NT2/D1 (cell line): ENCODE results near the gene EBF4.

Experiments used
- DNase-seq: peaks from one replicate; pipeline ENCODE4 v3.0.0-alpha.2; 2011; ENCODE audit warnings: low read depth, low spot score
- H3K27me3 ChIP-seq: 2 replicates; pipeline ENCODE4 v1.6.0; 2011; ENCODE audit warnings: mild to moderate bottlenecking; ENCODE audit not compliant: insufficient read length, insufficient read depth
- H3K36me3 ChIP-seq: 2 replicates; pipeline ENCODE4 v1.6.1; 2011; ENCODE audit warnings: mild to moderate bottlenecking, low read length, mixed read lengths; ENCODE audit not compliant: insufficient read depth, insufficient read length
- H3K4me1 ChIP-seq: 2 replicates; pipeline ENCODE4 v1.5.1; 2011; ENCODE audit not compliant: insufficient read depth, insufficient read length
- H3K4me3 ChIP-seq: 2 replicates; pipeline ENCODE4 v1.5.1; 2011; ENCODE audit warnings: low read depth; ENCODE audit not compliant: insufficient read length
- H3K9ac ChIP-seq: 2 replicates; pipeline ENCODE4 v1.6.0; 2011; ENCODE audit warnings: low read depth; ENCODE audit not compliant: insufficient read length
- H3K9me3 ChIP-seq: 2 replicates; pipeline ENCODE4 v1.5.1; 2011; ENCODE audit warnings: mild to moderate bottlenecking, low read length; ENCODE audit not compliant: insufficient read depth
- SUZ12 ChIP-seq: IDR thresholded peaks from 2 replicates; pipeline ENCODE4 v1.6.1; 2011; ENCODE audit not compliant: insufficient read length, insufficient read depth; ENCODE audit errors: extremely low read depth
- YY1 ChIP-seq: IDR thresholded peaks from 2 replicates; pipeline ENCODE4 v1.6.1; 2011; ENCODE audit not compliant: insufficient read length, insufficient read depth
- ZNF274 ChIP-seq: IDR thresholded peaks from 2 replicates; pipeline ENCODE4 v1.6.1; 2011; ENCODE audit warnings: mild to moderate bottlenecking, low read depth, low read length

The EBF4 gene

GRCh38 chr20:2741463-2741862 lies 48.9 kb downstream of the EBF4 start:
- Histone ChIP-seq H3K27me3 (peaks cover 23% of the 10 kb centered on the region), H3K4me3 (no peak overlapping the region), H3K9ac (no peak overlapping the region), H3K4me1 (peaks cover 13% of the 10 kb centered on the region), H3K36me3 (no peaks in the 10 kb centered on the region), H3K9me3 (no peaks in the 10 kb centered on the region)
- TF ChIP-seq ZNF274 (no peak), SUZ12 (no peak), YY1 (no peak)
- no peak for DNase-seq

- no peak overlapping the region for H3K4me3 ChIP-seq
Observed at GRCh38 chr20:2741881-2742280, 49.3 kb downstream of the EBF4 start.

GRCh38 chr20:2742431-2742830 lies 49.9 kb downstream of the EBF4 start:
- Histone ChIP-seq H3K4me1 (peaks cover 13% of the 10 kb centered on the region), H3K9me3 (no peaks in the 10 kb centered on the region), H3K4me3 (no peak overlapping the region), H3K36me3 (no peaks in the 10 kb centered on the region), H3K27me3 (peaks cover 23% of the 10 kb centered on the region), H3K9ac (no peak overlapping the region)
- no peak for TF ChIP-seq YY1
- no peak for TF ChIP-seq SUZ12
- TF ChIP-seq ZNF274, result no peak
- no peak for DNase-seq

More at GRCh38 chr20:2741881-2742280, 49.3 kb downstream of the EBF4 start:
- no peak overlapping the region for H3K9ac ChIP-seq
- no peaks in the 10 kb centered on the region for H3K36me3 ChIP-seq
- TF ChIP-seq SUZ12 (no peak), YY1 (no peak), ZNF274 (no peak)
- no peak for DNase-seq
- no peaks in the 10 kb centered on the region for H3K9me3 ChIP-seq
- H3K27me3 ChIP-seq, result peaks cover 23% of the 10 kb centered on the region
- peaks cover 13% of the 10 kb centered on the region for H3K4me1 ChIP-seq

GRCh38 chr20:2742934-2743559 lies 50.5 kb downstream of the EBF4 start:
- peaks cover 13% of the 10 kb centered on the region for H3K4me1 ChIP-seq
- no peaks in the 10 kb centered on the region for H3K9me3 ChIP-seq
- H3K4me3 ChIP-seq, result no peak overlapping the region
- no peak for TF ChIP-seq ZNF274
- TF ChIP-seq SUZ12, result no peak
- TF ChIP-seq YY1, result no peak
- no peaks in the 10 kb centered on the region for H3K36me3 ChIP-seq
- peak; percentile 57 for DNase-seq
- no peak overlapping the region for H3K9ac ChIP-seq
- H3K27me3 ChIP-seq, result peaks cover 27% of the 10 kb centered on the region

GRCh38 chr20:2745060-2745910 lies 52.7 kb downstream of the EBF4 start:
- Histone ChIP-seq H3K4me1 (peaks cover 12% of the 10 kb centered on the region), H3K9me3 (no peaks in the 10 kb centered on the region), H3K27me3 (peaks cover 50% of the 10 kb centered on the region), H3K4me3 (no peak overlapping the region), H3K9ac (no peak overlapping the region), H3K36me3 (no peaks in the 10 kb centered on the region)
- no peak for DNase-seq
- TF ChIP-seq SUZ12 (no peak), YY1 (no peak), ZNF274 (no peak)

- Histone ChIP-seq H3K4me3 (no peak overlapping the region), H3K9me3 (no peaks in the 10 kb centered on the region), H3K4me1 (peaks cover 12% of the 10 kb centered on the region), H3K36me3 (no peaks in the 10 kb centered on the region), H3K9ac (no peak overlapping the region), H3K27me3 (peaks cover 58% of the 10 kb centered on the region)
- TF ChIP-seq SUZ12 (no peak), YY1 (no peak), ZNF274 (no peak)
- no peak for DNase-seq
Observed at GRCh38 chr20:2745936-2746635, 53.5 kb downstream of the EBF4 start.
